22Rv1 (cell line): Measurements from ENCODE around the gene BMAL1.
"Not testable (repeated sequence)": the region's sequence is repeated elsewhere in the genome, so short reads cannot be mapped to it uniquely, and the experiment has no call there.

Experiments
- H3K27ac ChIP-seq: fragments of 450-650 bp; 2 replicates; pipeline ENCODE4 v1.5.1; 2017
- ZFX ChIP-seq: fragments of 450-650 bp; IDR thresholded peaks from 2 replicates; pipeline ENCODE4 v1.6.1; 2017; ENCODE audit warnings: antibody characterized with exemption, borderline replicate concordance
- TF ChIP-seq, protein P1 (sequence below): fragments of 450-650 bp; IDR thresholded peaks from 2 replicates; pipeline ENCODE4 v1.5.1; 2017; ENCODE audit warnings: mild to moderate bottlenecking

The BMAL1 gene

DNA sequence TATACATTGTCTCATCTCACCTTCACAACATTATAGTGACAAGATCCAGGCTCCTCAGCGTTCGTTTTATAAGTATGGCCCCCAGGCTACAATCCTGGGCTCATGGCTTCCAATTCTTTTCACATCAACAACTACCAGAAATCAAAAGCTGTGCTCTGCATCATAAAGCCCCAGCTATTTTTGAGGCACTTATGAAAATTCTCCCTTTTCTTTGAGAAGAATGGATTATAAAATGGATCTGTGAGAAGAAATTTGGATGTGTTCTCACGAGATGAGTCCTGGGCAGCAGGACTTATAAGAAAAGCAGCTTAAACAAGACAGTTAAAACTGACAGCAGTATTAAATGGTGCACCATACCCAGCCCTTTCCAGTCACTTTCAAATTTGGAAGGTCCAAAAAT lies 105.2 kb downstream of the BMAL1 start:
- H3K27ac ChIP-seq, result no peak overlapping the region
- TF ChIP-seq ZFX, result no peak
- TF ChIP-seq, protein P1, sequence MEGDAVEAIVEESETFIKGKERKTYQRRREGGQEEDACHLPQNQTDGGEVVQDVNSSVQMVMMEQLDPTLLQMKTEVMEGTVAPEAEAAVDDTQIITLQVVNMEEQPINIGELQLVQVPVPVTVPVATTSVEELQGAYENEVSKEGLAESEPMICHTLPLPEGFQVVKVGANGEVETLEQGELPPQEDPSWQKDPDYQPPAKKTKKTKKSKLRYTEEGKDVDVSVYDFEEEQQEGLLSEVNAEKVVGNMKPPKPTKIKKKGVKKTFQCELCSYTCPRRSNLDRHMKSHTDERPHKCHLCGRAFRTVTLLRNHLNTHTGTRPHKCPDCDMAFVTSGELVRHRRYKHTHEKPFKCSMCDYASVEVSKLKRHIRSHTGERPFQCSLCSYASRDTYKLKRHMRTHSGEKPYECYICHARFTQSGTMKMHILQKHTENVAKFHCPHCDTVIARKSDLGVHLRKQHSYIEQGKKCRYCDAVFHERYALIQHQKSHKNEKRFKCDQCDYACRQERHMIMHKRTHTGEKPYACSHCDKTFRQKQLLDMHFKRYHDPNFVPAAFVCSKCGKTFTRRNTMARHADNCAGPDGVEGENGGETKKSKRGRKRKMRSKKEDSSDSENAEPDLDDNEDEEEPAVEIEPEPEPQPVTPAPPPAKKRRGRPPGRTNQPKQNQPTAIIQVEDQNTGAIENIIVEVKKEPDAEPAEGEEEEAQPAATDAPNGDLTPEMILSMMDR, result no peak

DNA sequence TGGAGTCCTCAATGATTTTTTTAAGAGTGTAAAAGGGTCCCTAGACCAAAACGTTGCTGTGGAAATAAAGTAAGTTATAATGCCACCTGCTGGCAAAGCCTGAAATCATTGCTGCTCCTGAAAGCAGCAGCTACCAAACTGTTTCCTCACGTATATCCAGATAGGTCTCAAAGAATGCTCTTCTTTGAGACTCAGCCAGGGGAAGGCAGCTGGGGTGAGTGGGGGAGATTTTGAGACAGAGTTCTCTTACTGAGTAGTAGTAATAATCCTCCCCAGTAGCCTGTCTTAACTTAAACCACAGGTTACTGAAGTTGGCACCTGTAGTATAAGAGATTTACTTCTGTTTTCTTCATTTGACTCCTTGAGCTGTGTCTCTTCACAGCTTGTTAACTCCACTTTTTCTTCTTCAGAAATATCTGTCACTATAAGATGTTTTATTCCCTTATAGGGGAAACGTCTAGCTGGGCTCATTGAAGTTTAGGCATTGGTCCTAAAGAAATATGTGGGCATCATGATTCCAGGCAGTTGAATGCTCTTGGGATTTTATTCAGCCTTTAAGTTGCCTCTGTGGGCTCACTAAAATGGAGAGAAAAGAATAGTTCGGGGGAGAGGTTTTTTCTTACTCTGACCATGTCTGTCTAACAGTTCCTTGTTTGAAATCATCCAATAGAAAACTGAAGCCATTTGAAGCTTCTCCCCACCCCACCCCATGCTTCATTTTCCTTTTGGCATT lies 107.5 kb downstream of the BMAL1 start:
- no peak overlapping the region for H3K27ac ChIP-seq
- TF ChIP-seq, protein P1, result peak; percentile 84
- no peak for TF ChIP-seq ZFX

DNA sequence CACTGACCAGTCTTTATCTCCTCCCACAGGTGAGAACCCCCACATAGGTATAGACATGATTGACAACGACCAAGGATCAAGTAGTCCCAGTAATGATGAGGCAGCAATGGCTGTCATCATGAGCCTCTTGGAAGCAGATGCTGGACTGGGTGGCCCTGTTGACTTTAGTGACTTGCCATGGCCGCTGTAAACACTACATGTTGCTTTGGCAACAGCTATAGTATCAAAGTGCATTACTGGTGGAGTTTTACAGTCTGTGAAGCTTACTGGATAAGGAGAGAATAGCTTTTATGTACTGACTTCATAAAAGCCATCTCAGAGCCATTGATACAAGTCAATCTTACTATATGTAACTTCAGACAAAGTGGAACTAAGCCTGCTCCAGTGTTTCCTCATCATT lies 109.0 kb downstream of the BMAL1 start:
- no peak overlapping the region for H3K27ac ChIP-seq
- TF ChIP-seq, protein P1, result no peak
- TF ChIP-seq ZFX, result no peak

DNA sequence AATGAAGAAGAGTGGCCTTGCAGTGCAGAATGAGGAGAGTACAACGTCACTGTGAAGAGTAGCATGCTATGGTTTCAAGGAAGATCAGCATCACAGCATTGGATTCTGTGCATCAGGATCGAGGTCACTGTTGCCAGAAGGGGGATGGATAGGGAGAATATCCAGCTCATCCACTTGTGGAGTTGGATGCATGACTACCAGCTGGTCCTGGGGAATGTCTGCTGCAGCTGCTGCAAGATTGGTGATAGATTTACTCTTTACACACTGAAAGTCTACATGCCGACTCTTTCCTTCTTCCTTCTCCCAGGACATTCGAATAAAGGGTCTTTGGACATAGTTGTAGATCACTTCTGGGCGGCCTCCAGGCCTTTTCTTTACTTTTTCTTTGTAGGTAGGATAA lies 111.2 kb downstream of the BMAL1 start:
- H3K27ac ChIP-seq, result no peak overlapping the region
- TF ChIP-seq, protein P1, result no peak
- TF ChIP-seq ZFX, result no peak

DNA sequence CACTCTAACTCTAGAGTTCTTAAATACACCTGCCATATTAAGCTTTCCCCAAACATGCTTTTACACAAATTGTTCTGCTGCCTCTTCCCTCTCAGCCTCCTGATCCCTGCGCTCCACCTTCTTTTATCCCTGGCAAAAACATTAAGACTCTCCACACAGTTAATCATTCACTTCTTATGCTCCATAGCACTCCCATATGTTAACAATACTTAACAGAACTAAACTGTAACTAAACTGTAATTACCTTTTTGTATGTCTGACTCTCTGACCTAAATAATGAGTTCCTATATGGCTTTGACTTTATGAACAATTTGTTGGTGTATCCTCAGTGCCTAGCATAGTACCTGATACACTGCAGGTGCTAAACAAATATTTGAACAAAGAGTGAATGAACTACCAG lies 113.6 kb downstream of the BMAL1 start:
- no peak overlapping the region for H3K27ac ChIP-seq
- TF ChIP-seq, protein P1, result no peak
- no peak for TF ChIP-seq ZFX

DNA sequence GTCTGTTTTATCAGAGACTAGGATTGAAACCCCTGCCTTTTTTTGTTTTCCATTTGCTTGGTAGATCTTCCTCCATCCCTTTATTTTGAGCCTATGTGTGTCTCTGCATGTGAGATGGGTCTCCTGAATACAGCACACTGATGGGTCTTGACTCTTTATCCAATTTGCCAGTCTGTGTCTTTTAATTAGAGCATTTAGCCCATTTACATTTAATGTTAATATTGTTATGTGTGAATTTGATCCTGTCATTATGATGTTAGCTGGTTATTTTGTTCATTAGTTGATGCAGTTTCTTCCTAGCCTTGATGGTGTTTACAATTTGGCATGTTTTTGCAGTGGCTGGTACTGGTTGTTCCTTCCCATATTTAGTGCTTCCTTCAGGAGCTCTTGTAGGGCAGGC lies 120.7 kb downstream of the BMAL1 start:
- not testable (repeated sequence) for H3K27ac ChIP-seq

DNA sequence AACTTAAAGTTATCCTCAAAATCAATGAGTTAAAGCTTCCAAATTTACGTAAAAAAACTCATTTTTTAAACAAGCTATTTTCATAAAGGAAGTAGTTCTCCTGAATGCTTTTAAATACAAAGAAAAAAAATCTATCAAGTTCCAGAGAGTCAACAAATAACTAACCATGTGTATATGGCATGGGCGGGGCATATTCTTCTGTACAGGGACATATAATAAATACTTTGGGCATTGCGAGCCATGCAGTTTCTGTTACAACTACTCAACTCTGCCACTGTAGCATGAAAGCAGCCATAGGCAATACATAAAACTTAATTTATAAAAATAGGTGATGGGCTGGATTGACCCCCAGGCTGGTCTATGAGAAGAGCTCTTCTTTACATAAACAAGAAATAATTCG lies 127.6 kb downstream of the BMAL1 start:
- H3K27ac ChIP-seq, result no peak overlapping the region
- TF ChIP-seq ZFX, result no peak
- TF ChIP-seq, protein P1, result no peak

DNA sequence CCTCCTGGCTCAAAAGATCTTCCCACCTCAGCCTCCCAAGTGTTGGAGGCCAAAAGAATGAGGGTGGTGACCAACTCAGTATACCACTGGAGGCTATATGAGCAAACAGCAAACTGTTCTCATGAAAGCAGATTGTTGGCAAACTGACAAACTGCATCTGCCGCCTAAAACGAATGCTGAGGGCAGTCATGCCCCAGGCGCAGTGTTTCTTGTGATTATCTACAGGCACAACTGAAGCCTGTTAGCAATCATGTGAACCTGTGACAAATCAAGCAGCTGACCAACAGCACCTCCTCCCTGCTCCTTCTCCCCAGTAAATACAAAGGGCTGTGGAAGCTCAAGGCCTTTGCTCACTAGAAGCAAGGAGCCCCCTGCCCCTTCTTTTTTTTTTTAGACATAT lies 137.6 kb downstream of the BMAL1 start:
- TF ChIP-seq ZFX, result no peak
- TF ChIP-seq, protein P1, result no peak
- H3K27ac ChIP-seq, result peak overlapping the region; percentile 34; the same call in 1 of the 2 replicates
